ENCODE measurements around the gene TDRD10.

DNA sequence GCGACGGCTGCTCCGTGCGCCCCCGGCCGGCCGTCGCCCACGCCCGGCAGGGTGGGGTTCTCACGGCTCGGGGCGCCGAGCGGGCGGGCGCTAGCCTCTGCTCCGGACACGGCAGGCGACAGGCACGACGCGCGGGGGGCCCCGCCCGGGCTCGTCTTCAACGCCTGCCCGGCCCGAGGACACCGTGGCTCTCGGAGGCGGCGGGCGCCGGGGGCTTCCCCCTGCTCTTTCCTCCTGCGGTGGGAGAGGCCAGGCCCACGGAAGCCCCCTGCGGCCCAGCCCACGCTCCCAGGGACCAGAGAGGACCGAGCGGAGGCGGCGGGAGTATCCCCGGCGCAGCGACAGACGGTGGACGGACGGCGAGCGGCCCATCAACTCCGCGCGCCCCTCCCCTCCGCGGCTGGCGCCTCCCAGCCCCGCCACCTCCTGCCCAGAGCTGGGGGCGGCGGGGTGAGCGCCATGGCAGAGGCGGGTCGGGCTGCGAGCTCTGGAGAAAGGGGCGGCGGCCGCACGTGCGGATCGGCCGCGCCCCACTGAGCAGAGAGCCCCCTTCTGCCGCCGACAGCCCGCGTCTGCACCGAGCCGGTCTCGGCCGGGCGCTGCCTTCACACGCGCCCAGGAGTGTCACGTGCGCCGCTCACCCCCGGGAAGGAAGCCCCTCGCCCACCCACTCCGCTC, at the start of gene TDRD10, which contains the start of gene SHE:
- TF ChIP-seq, protein P1, sequence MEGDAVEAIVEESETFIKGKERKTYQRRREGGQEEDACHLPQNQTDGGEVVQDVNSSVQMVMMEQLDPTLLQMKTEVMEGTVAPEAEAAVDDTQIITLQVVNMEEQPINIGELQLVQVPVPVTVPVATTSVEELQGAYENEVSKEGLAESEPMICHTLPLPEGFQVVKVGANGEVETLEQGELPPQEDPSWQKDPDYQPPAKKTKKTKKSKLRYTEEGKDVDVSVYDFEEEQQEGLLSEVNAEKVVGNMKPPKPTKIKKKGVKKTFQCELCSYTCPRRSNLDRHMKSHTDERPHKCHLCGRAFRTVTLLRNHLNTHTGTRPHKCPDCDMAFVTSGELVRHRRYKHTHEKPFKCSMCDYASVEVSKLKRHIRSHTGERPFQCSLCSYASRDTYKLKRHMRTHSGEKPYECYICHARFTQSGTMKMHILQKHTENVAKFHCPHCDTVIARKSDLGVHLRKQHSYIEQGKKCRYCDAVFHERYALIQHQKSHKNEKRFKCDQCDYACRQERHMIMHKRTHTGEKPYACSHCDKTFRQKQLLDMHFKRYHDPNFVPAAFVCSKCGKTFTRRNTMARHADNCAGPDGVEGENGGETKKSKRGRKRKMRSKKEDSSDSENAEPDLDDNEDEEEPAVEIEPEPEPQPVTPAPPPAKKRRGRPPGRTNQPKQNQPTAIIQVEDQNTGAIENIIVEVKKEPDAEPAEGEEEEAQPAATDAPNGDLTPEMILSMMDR (IDR thresholded peaks at IDR 0.05): no peak
- TF ChIP-seq POLR2A (IDR thresholded peaks at IDR 0.05; ENCODE audit: low read depth): no peak
- TF ChIP-seq POLR2AphosphoS5 (IDR thresholded peaks at IDR 0.05): peak; percentile 20 to 31
- TF ChIP-seq EP300 (IDR thresholded peaks at IDR 0.05): no peak

All from esophagus muscularis mucosa (tissue), 4 donors.